HuH-7 (cell line): ENCODE data around the gene TAF1D.
"Not testable (repeated sequence)": the region's sequence is repeated elsewhere in the genome, so short reads cannot be mapped to it uniquely, and the experiment has no call there.

Experiments used
- DNase-seq: peaks from one replicate; pipeline ENCODE4 v3.0.0; 2011; ENCODE audit warnings: low spot score

TAF1D gene

GRCh38 chr11:93746101-93746500, 4.8 kb upstream of the TAF1D start:
- DNase-seq: no peak

- DNase-seq: not testable (repeated sequence)
Observed at GRCh38 chr11:93745005-93745755, 3.9 kb upstream of the TAF1D start.

GRCh38 chr11:93744669-93745004, 3.3 kb upstream of the TAF1D start:
- DNase-seq: no peak

GRCh38 chr11:93743291-93743690, 2.0 kb upstream of the TAF1D start:
- no peak for DNase-seq

- DNase-seq: peak; percentile 71
Observed at GRCh38 chr11:93741882-93742226, 559 bp upstream of the TAF1D start.

- DNase-seq: peak; percentile 36
Observed at GRCh38 chr11:93740730-93741093, 583 bp downstream of the TAF1D start.

- no peak for DNase-seq
Observed at GRCh38 chr11:93740031-93740729, 1.1 kb downstream of the TAF1D start.

- no peak for DNase-seq
Observed at GRCh38 chr11:93738647-93739081, 2.6 kb downstream of the TAF1D start.

GRCh38 chr11:93737904-93738612, 3.2 kb downstream of the TAF1D start:
- DNase-seq: no peak

GRCh38 chr11:93736129-93736528, 5.2 kb downstream of the TAF1D start:
- DNase-seq: no peak

- DNase-seq: no peak
Observed at GRCh38 chr11:93735627-93736026, 5.7 kb downstream of the TAF1D start.

GRCh38 chr11:93734427-93735222, 6.7 kb downstream of the TAF1D start:
- DNase-seq: no peak

- DNase-seq: no peak
Observed at GRCh38 chr11:93733474-93733873, 7.8 kb downstream of the TAF1D start.

GRCh38 chr11:93732237-93732892, 8.9 kb downstream of the TAF1D start:
- DNase-seq: no peak

- no peak for DNase-seq
Observed at GRCh38 chr11:93730108-93731107, 10.9 kb downstream of the TAF1D start.

- DNase-seq: no peak
Observed at GRCh38 chr11:93729129-93729616, 12.1 kb downstream of the TAF1D start.

GRCh38 chr11:93728792-93729128, 12.5 kb downstream of the TAF1D start:
- no peak for DNase-seq

GRCh38 chr11:93727985-93728791, 13.1 kb downstream of the TAF1D start:
- DNase-seq: no peak

- no peak for DNase-seq
Observed at GRCh38 chr11:93724089-93724488, 17.2 kb downstream of the TAF1D start.

- no peak for DNase-seq
Observed at GRCh38 chr11:93720522-93720921, 20.8 kb downstream of the TAF1D start.
